HS-5 (cell line): ENCODE results near the gene FOXA2.

Experiments used
- DNase-seq: peaks from one replicate; pipeline ENCODE4 v3.0.0-alpha.2; 2012; ENCODE audit warnings: low read depth

Gene FOXA2

DNA sequence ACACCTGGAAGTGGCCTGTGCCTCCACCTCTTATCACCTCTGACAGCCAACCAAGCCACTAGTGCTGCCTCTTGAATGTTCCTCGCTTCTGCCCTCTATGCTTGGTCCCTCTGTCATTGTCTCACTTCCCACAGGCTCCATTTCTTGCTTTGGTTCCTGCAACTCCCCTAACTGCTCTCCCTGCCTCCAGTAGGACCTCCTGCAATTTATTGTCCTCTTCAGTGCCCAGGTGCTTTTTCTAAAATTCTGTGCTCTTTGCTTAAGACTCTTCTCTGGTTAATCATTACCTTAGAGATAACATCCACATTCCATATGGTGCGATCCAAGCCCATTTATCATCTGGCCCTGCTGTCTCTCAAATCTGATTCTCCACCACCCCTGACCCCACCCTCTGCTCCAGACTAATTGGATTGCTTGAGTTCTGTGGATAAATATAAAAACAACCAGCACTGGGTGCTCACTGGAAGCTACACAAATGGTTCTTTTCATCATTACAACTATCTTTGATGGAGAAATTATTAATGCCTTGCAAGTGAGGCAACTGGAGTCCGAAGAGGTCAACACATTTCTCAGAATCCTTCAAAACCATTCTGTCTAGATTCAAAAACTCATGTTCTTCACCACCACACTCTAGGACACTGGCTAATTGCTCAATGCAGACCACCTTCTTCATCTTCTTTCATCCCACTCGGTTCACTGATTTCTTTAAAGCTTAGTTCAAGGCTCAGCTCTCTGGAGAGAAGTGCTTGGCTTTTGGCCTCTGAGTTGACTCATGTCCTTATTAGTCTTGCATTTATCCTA lies 47.2 kb downstream of the FOXA2 start:
- no peak for DNase-seq

DNA sequence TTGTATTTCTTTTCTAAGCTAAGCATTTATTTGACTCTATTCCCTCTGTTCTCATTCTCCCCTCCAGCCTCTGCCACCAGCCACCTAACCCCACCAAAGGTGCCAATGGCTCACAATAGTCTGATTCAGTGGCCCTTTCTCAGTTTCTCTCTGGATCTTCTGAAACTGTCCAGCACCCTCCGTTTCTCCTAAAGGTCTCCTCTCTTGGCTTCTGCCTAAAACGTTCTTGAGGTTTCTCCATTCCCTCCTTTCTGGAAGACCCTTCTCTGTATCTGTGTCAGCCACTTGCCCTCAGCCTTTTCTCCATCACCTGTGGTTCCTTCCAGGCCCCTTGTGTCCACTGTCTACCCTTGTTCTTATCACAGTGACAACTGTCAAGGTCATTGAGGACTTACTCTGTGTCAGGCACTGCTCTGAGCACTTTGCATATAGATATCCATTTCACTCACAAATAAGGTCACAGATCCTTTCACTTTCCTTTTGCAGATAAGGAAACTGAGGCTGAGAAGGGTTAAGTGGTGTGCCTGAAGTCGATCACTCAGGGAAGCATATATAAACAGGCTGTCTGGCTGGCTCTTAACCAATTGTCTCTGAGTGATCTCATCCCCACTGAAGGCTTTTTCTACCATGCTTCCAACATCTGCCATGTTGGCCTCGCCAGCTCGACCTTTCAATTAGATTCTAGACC lies 48.1 kb downstream of the FOXA2 start:
- DNase-seq: no peak

DNA sequence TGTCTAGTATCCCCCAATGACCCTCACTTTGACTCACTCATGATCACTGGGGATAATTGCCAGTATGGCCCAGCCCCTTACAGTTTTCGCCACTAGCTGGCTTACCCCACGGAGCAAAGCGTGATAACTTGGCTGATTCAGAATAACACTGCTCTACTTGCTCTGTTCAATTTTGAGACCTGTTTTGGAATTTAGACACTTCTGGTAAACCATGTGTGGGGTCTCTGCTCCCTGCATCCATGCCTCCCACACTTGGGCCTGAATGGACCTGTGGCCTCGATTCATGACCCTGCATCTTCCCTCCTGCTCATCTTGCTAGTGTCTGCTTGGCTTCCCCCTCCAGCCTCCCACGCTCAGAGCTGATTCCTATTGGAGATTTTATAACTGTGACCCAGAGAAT lies 48.9 kb downstream of the FOXA2 start:
- no peak for DNase-seq

DNA sequence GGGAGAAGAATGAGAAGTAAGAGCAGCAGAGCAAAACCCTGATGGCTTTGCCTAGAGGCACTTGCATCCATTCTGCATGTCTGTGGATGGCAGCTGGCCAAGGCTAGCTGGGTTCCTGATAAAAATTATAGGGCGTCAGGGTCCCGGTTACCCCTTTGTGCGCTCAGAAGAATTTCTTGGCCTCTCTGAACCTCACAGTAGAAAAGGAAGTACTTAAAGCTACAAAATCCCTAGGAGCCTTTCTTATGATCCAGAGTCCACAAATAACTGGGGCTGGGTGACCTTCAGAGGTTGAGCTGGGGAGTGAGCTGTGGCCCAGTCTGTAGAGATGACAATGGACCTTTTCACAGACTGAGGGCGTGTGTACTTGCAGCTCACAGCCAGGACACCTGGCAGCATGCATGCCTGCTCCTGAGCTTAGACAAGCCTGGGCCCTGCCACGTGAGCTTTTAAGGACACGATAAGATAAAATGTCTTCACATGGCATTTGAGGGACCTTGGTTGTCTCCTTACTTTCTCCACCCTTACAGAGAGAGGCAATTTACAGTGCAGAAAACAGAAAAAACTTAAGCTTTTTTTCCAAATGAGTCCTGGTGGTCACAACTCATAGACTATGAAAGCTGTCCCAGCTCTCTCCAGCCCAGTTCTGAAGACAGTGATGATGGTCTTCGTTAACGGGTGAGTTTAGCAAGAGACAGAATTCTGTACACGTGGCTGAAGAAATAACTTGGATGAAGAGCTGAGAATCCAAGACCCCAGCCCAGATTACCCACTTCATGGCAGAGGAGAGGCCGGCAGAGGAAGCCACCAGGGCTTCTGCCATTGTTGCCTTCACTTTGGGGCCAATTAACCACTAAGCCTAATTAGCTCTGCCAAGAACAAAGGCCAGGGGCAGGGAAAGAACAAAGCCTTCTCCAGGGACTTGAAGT lies 50.3 kb downstream of the FOXA2 start:
- no peak for DNase-seq

DNA sequence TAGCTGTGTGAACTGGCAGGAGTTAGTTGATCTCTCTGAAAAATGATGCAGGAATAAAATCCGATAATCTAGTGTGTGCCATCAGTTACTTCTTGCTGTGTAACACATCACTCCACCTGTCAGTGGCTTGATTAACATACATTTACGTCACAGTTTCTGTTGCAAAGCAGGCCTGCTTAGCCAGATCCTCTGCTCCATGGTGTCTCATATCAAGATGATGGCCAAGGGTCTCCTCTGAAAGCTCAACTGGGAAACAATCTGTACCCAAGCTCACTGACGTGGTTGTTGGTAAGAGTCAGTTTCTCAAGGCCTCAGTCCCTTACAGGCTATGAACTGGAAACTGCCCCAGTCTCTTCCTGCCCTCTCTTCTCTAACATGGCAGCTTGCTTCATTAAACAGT lies 51.8 kb downstream of the FOXA2 start:
- DNase-seq: no peak

DNA sequence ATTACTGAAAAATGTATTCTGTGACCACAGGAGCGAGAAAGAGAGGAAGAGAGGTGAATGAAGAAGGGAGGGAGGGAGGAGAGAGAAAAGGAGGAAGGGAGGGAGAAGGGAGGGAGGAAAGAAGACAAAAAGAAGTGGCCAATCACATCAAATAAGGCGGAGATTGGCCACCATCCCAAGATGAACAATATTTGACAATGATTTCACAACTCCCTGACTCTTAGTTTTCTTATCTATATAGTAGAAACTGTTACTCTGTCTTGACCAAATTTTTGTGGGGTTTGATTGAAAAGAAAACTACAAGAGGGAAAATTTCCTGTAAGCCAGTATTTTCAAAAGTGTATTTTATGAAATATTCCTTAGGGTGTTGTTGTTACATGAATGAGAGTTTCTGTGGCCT lies 52.6 kb downstream of the FOXA2 start:
- no peak for DNase-seq

DNA sequence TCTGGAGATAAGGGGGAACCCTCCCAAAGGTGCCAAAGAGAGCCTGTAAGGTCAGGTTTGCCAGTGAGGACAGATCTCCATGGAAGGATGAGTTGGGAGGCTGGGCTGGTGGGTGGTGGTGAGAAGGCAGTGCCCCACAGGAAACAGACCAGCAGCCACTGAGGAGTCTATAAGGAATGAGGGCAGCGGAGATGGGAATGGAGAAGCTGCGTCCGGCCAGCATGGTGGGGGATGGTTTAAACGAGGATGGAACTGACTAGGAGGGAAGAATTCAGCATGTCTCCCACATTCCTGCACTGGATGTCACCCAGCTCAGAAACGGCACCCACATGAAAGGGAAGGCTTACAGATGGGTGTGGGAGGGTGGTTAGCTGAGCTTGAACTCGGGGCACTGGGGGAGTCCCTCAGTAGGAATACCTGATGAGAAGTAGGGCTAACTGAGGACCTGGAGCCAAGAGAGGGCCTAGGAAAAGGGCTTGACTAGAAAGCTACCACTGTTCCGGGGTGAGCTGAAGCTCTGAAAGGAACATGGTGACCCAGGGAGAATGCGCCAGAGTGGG lies 53.2 kb downstream of the FOXA2 start:
- no peak for DNase-seq
